SU-DHL-6 (cell line): ENCODE measurements around the gene CASD1.

ENCODE experiments used
- CTCF ChIP-seq: fragments of 200-600 bp; sonication (generic); IDR thresholded peaks from one replicate; pipeline ENCODE4 v1.5.1; 2017; ENCODE audit warnings: antibody characterized with exemption, mild to moderate bottlenecking, low read length, moderate library complexity; ENCODE audit not compliant: insufficient read depth, poor library complexity, severe bottlenecking
- EZH2phosphoT487 ChIP-seq: fragments of 200-600 bp; sonication (generic), shearing (Covaris generic); conservative IDR thresholded peaks from 2 replicates; pipeline ENCODE4 v1.6.1; 2018; ENCODE audit warnings: mild to moderate bottlenecking, antibody characterized with exemption, low read length, moderate library complexity, mixed read lengths

GRCh38 chr7:94514140-94514889 lies 4.7 kb downstream of the CASD1 start:
- TF ChIP-seq CTCF (no peak), EZH2phosphoT487 (no peak)
